Measurements from ENCODE around the gene CALML6.

DNA sequence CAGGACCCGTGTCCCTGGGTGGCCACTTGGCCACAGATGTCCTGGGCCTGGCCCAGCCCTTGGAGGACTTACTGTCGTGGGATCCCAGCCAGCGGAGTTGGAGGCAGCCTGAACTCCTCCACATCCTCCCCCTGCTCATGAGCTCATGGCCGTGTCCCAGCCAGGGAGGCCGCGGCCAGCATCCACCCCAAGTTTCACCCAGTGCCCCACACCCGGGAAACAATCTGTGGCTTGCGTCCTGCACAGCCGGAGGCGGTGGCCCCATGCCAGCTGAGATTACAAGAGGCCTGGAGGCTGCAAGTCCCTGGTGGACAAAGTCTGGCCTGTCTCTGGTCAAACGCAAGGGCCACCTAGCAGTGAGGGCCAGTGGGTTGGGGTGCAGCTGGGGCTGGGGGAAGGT lies 31.5 kb downstream of the CALML6 start:
- no peak for TF ChIP-seq REST (IDR thresholded peaks at IDR 0.05; ENCODE audit: insufficient read depth in 1 of 2, low read depth in 2 of 2, low read length in 1 of 2)
- TF ChIP-seq, protein P1, sequence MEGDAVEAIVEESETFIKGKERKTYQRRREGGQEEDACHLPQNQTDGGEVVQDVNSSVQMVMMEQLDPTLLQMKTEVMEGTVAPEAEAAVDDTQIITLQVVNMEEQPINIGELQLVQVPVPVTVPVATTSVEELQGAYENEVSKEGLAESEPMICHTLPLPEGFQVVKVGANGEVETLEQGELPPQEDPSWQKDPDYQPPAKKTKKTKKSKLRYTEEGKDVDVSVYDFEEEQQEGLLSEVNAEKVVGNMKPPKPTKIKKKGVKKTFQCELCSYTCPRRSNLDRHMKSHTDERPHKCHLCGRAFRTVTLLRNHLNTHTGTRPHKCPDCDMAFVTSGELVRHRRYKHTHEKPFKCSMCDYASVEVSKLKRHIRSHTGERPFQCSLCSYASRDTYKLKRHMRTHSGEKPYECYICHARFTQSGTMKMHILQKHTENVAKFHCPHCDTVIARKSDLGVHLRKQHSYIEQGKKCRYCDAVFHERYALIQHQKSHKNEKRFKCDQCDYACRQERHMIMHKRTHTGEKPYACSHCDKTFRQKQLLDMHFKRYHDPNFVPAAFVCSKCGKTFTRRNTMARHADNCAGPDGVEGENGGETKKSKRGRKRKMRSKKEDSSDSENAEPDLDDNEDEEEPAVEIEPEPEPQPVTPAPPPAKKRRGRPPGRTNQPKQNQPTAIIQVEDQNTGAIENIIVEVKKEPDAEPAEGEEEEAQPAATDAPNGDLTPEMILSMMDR (IDR thresholded peaks at IDR 0.05): no peak
